Keratinocyte (primary cell): Measurements from ENCODE around the gene GNG2. TPM values are rescaled to one million over a fixed set of nuclear protein-coding genes. Genes with fewer than 3 reads are reported as not detected.

Experiments used
- DNase-seq: peaks from one replicate; pipeline ENCODE4 v3.0.0-alpha.2; 2011; ENCODE audit warnings: low read depth, missing footprints, low spot score
- FAIRE-seq: peaks from 2 replicates; lab custom pipeline; 2011; peaks lifted over from hg19 to GRCh38; lab: Jason Lieb, UNC
- H2AFZ ChIP-seq: 2 replicates; pipeline ENCODE4 v1.6.0; 2012; ENCODE audit warnings: low read length, control low read depth, inconsistent platforms; ENCODE audit not compliant: control insufficient read depth
- H3K27ac ChIP-seq: 2 replicates; pipeline ENCODE4 v1.5.1; 2011; ENCODE audit warnings: low read length; ENCODE audit not compliant: control insufficient read depth, insufficient read depth
- H3K27me3 ChIP-seq: 3 replicates; pipeline ENCODE4 v1.6.0; 2011; ENCODE audit warnings: low read length; ENCODE audit not compliant: control insufficient read depth, insufficient read depth; ENCODE audit errors: extremely low read depth
- H3K36me3 ChIP-seq, 2 experiments: 2 replicates in 1 of 2; 3 replicates in 1 of 2; pipeline ENCODE4 v1.5.1; 2011; ENCODE audit warnings: low read length in 2 of 2, mild to moderate bottlenecking in 1 of 2; ENCODE audit not compliant: control insufficient read depth in 2 of 2, insufficient read depth in 2 of 2; ENCODE audit errors: extremely low read depth in 1 of 2
- H3K4me1 ChIP-seq: 3 replicates; pipeline ENCODE4 v1.5.1; 2011; ENCODE audit warnings: low read length; ENCODE audit not compliant: control insufficient read depth, insufficient read depth; ENCODE audit errors: extremely low read depth
- H3K4me2 ChIP-seq: 3 replicates; pipeline ENCODE4 v1.6.0; 2011; ENCODE audit warnings: low read depth, low read length; ENCODE audit not compliant: control insufficient read depth, insufficient read depth; ENCODE audit errors: extremely low read depth
- H3K4me3 ChIP-seq, 3 experiments: fragments of 200-600 bp in 1 of 3; sonication (generic) in 1 of 3; 2 replicates in 2 of 3; 3 replicates in 1 of 3; pipeline ENCODE4 v1.5.1; 2011 to 2016; ENCODE audit warnings: low read length in 3 of 3, mild to moderate bottlenecking in 3 of 3, control low read depth in 2 of 3, inconsistent platforms in 1 of 3, low read depth in 1 of 3, mixed read lengths in 1 of 3, mixed run types in 1 of 3, moderate library complexity in 1 of 3; ENCODE audit not compliant: control insufficient read depth in 2 of 3, insufficient read depth in 2 of 3; ENCODE audit errors: extremely low read depth in 1 of 3
- H3K79me2 ChIP-seq: 2 replicates; pipeline ENCODE4 v1.6.0; 2012; ENCODE audit warnings: low read length; ENCODE audit not compliant: control insufficient read depth, insufficient read depth
- H3K9ac ChIP-seq: 3 replicates; pipeline ENCODE4 v1.6.0; 2011; ENCODE audit warnings: low read length; ENCODE audit not compliant: control insufficient read depth, insufficient read depth; ENCODE audit errors: extremely low read depth
- H3K9me1 ChIP-seq: 3 replicates; pipeline ENCODE4 v1.6.0; 2011; ENCODE audit warnings: low read length; ENCODE audit not compliant: control insufficient read depth, insufficient read depth; ENCODE audit errors: extremely low read depth
- H3K9me3 ChIP-seq: 2 replicates; pipeline ENCODE4 v1.5.1; 2012; ENCODE audit warnings: low read depth, low read length; ENCODE audit not compliant: control insufficient read depth
- H4K20me1 ChIP-seq: 3 replicates; pipeline ENCODE4 v1.6.0; 2011; ENCODE audit warnings: low read length; ENCODE audit not compliant: control insufficient read depth, insufficient read depth; ENCODE audit errors: extremely low read depth
- EZH2 ChIP-seq: IDR thresholded peaks from one replicate; pipeline ENCODE4 v1.6.1; 2012; ENCODE audit warnings: inconsistent platforms, mild to moderate bottlenecking, low read length, moderate library complexity
- dilution Hi-C: fragments of 300-500 bp; cut with MboI; formaldehyde crosslinking; loops from one replicate; pipeline ENCODE4 v1.7.0; 2020; ENCODE audit warnings: low sequenced_read_pairs; ENCODE audit not compliant: extremely low pct_ligation_motif_present
- polyA plus RNA-seq, 5 experiments: library from polyadenylated mRNA; depleted of rRNA in 3 of 5; stranded (reverse) in 3 of 5; stranded (forward) in 1 of 5; unstranded in 1 of 5; fragments of >200 nt; gene quantifications; 1 replicate in 1 of 5; 2 replicates in 3 of 5; 3 replicates in 1 of 5; pipeline versions ENCODE4 v1.2.1 to v1.2.3, GENCODE V29; 2011 to 2012; ENCODE audit warnings: missing spikeins in 2 of 5, low read depth in 1 of 5, low replicate concordance in 1 of 5
- TF ChIP-seq, protein P1 (sequence below), 3 experiments: IDR thresholded peaks in 1 of 3; conservative IDR thresholded peaks in 1 of 3; optimal IDR thresholded peaks in 1 of 3; 2 replicates in 2 of 3; 3 replicates in 1 of 3; pipeline versions ENCODE3 to v1.5.1; 2011; ENCODE audit warnings: low read length in 3 of 3, mild to moderate bottlenecking in 3 of 3, moderate library complexity in 2 of 3, control low read depth in 1 of 3, inconsistent platforms in 1 of 3; ENCODE audit not compliant: insufficient read depth in 2 of 3; ENCODE audit errors: extremely low read depth in 1 of 3

The GNG2 gene
- polyA plus RNA-seq, 1 donor (not counting 4 experiments of a cell fraction or from before 2014, with no cell fraction given), result 0.28 TPM

DNA sequence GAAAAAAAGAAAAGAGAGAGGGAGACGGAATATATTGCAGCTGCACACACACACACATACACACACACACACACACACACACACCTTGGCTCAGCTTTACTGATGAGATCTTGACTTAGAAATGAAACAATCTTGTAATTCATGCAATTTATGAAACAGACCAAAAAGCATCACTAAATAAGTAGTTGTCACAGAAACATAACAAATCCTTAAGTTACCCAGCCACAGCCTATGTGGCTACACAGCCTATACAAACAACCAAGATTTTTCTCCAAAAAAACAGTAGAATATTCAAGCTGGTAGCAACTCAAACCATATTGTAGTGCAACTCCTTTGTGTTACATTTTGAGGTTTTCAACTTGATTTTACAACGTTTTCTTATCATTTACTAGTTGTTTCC, 37.9 kb upstream of the GNG2 start:
- H2AFZ ChIP-seq, result no peak overlapping the region
- no peak overlapping the region for H3K9ac ChIP-seq
- H3K4me2 ChIP-seq, result no peak overlapping the region
- no peaks in the 10 kb centered on the region for H3K36me3 ChIP-seq
- FAIRE-seq, result no peak
- H4K20me1 ChIP-seq, result no peaks in the 10 kb centered on the region
- no peak overlapping the region for H3K4me3 ChIP-seq
- TF ChIP-seq, protein P1, sequence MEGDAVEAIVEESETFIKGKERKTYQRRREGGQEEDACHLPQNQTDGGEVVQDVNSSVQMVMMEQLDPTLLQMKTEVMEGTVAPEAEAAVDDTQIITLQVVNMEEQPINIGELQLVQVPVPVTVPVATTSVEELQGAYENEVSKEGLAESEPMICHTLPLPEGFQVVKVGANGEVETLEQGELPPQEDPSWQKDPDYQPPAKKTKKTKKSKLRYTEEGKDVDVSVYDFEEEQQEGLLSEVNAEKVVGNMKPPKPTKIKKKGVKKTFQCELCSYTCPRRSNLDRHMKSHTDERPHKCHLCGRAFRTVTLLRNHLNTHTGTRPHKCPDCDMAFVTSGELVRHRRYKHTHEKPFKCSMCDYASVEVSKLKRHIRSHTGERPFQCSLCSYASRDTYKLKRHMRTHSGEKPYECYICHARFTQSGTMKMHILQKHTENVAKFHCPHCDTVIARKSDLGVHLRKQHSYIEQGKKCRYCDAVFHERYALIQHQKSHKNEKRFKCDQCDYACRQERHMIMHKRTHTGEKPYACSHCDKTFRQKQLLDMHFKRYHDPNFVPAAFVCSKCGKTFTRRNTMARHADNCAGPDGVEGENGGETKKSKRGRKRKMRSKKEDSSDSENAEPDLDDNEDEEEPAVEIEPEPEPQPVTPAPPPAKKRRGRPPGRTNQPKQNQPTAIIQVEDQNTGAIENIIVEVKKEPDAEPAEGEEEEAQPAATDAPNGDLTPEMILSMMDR (optimal IDR thresholded peaks at IDR 0.05 in 1 of 3, IDR thresholded peaks at IDR 0.05 in 1 of 3, conservative IDR thresholded peaks at IDR 0.05 in 1 of 3; ENCODE audit: extremely low read depth in 1 of 3, insufficient read depth in 2 of 3, low read length in 3 of 3), result no peak
- TF ChIP-seq EZH2, result no peak
- peaks cover under 1% of the 10 kb centered on the region for H3K4me1 ChIP-seq
- no peak for DNase-seq
- H3K79me2 ChIP-seq, result no peaks in the 10 kb centered on the region
- peaks cover 5% of the 10 kb centered on the region for H3K27me3 ChIP-seq
- no peaks in the 10 kb centered on the region for H3K9me3 ChIP-seq
- H3K27ac ChIP-seq, result no peak overlapping the region
- dilution Hi-C loops, result no loop called here
- H3K9me1 ChIP-seq, result no peaks in the 10 kb centered on the region

DNA sequence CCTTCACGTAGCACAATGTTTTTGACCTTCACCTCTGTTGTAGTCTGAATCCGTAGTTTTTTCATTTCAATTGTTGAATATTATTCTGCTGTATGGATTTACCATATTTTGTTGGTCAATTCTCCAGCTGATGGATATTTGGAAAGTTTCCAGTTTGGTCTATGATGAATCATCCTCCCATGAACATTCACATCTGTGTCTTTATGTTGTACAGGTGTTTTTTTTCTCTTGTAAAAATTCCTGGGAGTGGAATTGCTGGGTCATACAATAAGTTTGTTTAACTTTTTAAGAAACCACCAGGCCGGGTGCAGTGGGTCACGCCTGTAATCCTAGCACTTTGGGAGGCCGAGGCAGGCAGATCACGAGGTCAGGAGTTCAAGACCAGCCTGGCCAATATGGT, 36.7 kb upstream of the GNG2 start:
- dilution Hi-C loops, result no loop called here
- H3K27ac ChIP-seq, result no peak overlapping the region
- H3K36me3 ChIP-seq, result no peaks in the 10 kb centered on the region
- H3K27me3 ChIP-seq, result peaks cover 5% of the 10 kb centered on the region
- no peak overlapping the region for H3K4me2 ChIP-seq
- TF ChIP-seq, protein P1 (optimal IDR thresholded peaks at IDR 0.05 in 1 of 3, IDR thresholded peaks at IDR 0.05 in 1 of 3, conservative IDR thresholded peaks at IDR 0.05 in 1 of 3; ENCODE audit: extremely low read depth in 1 of 3, insufficient read depth in 2 of 3, low read length in 3 of 3), result no peak
- TF ChIP-seq EZH2, result no peak
- no peak overlapping the region for H3K9ac ChIP-seq
- no peak overlapping the region for H2AFZ ChIP-seq
- no peak overlapping the region for H3K4me3 ChIP-seq
- H3K79me2 ChIP-seq, result no peaks in the 10 kb centered on the region
- H3K9me1 ChIP-seq, result no peaks in the 10 kb centered on the region
- H3K4me1 ChIP-seq, result peaks cover 13% of the 10 kb centered on the region
- FAIRE-seq, result no peak
- no peaks in the 10 kb centered on the region for H3K9me3 ChIP-seq
- no peak for DNase-seq
- no peaks in the 10 kb centered on the region for H4K20me1 ChIP-seq
